ENCODE results near the gene CUEDC2. TPM values are rescaled to one million over a fixed set of nuclear protein-coding genes. Genes with fewer than 3 reads are reported as not detected.

The CUEDC2 gene
- total and polyA plus RNA-seq, 10 of the 15 experiments (the other 5 are each of a cell fraction or from before 2014, with no cell fraction given), result 20.4 to 121 (median 75.0) TPM

- TF ChIP-seq BHLHE40 (IDR thresholded peaks at IDR 0.05; ENCODE audit: borderline replicate concordance in 1 of 2, low read depth in 2 of 2, low read length in 1 of 2) (0 out of 4 replicates have a peak, but pooled peaks of 1 of the 2 experiments have one; percentile 2), IRF3 (IDR thresholded peaks at IDR 0.05) (no peak), CREB1 (IDR thresholded peaks at IDR 0.05; ENCODE audit: low read depth) (no peak), ZZZ3 (IDR thresholded peaks at IDR 0.05; ENCODE audit: control insufficient read depth, insufficient read length, low read depth) (no peak), HDAC6 (IDR thresholded peaks at IDR 0.05; ENCODE audit: unreplicated experiment) (no peak), ATF7 (IDR thresholded peaks at IDR 0.05; ENCODE audit: low read depth) (no peak), TCF3 (IDR thresholded peaks at IDR 0.05; ENCODE audit: borderline replicate concordance, insufficient read depth, low read depth, low read length) (no peak), IRF5 (IDR thresholded peaks at IDR 0.05; ENCODE audit: borderline replicate concordance) (no peak), ELK1 (IDR thresholded peaks at IDR 0.05; ENCODE audit: low read depth, low read length) (no peak), REST (IDR thresholded peaks at IDR 0.05; ENCODE audit: low read depth, low read length) (no peak), E4F1 (IDR thresholded peaks at IDR 0.05; ENCODE audit: borderline replicate concordance, partially characterized antibody) (no peak), RUNX3 (IDR thresholded peaks at IDR 0.05; ENCODE audit: low read length) (no peak), HSF1 (IDR thresholded peaks at IDR 0.05; ENCODE audit: low read depth, low read length) (no peak), SIX5 (IDR thresholded peaks at IDR 0.05; ENCODE audit: low read depth, low read length, severe bottlenecking) (no peak), EZH2 (IDR thresholded peaks at IDR 0.05; ENCODE audit: borderline replicate concordance, control insufficient read depth, low read depth, low read length) (no peak), MTA2 (IDR thresholded peaks at IDR 0.05; ENCODE audit: low read depth) (peak; percentile 41; the same call in 1 of the 2 replicates), ZNF622 (IDR thresholded peaks at IDR 0.05) (no peak), RCOR1 (conservative IDR thresholded peaks at IDR 0.05; ENCODE audit: low read depth, low read length) (no peak)
Observed at GRCh38 chr10:102394801-102395399, 37.5 kb downstream of the CUEDC2 start (continued).
